Brain microvascular endothelial cell (primary cell): Measurements from ENCODE around the gene MITF.
A peak's percentile ranks its signal among the peaks of the same experiment; 100 is the strongest.

ENCODE experiments used
- DNase-seq: peaks from one replicate; pipeline ENCODE4 v3.0.0-alpha.2; 2020
- H3K27ac ChIP-seq: fragments of 250-450 bp; sonication (Bioruptor Pico); 2 replicates; pipeline ENCODE4 v1.5.1; 2020; ENCODE audit warnings: mild to moderate bottlenecking, moderate library complexity
- H3K27me3 ChIP-seq: fragments of 250-450 bp; sonication (Bioruptor Pico); replicated peaks from 2 replicates; pipeline ENCODE4 v1.5.1; 2020; ENCODE audit warnings: mild to moderate bottlenecking
- H3K36me3 ChIP-seq: fragments of 250-450 bp; sonication (Bioruptor Pico); replicated peaks from 2 replicates; pipeline ENCODE4 v1.5.1; 2020; ENCODE audit warnings: mild to moderate bottlenecking
- H3K4me3 ChIP-seq: 2 replicates; pipeline ENCODE4 v1.5.1; 2011; ENCODE audit warnings: low read depth, mild to moderate bottlenecking, control low read depth, low read length, moderate library complexity
- CTCF ChIP-seq: IDR thresholded peaks from 2 replicates; pipeline ENCODE4 v1.5.1; 2011; ENCODE audit warnings: low read depth, mild to moderate bottlenecking, moderate library complexity, low read length, control low read depth, inconsistent platforms; ENCODE audit errors: missing control alignments
- in situ Hi-C: cut with HindIII; loops from 2 replicates; pipeline ENCODE4 v1.10.0; 2017; ENCODE audit warnings: low sequenced_read_pairs, low pct_ligation_motif_present

The MITF gene

GRCh38 chr3:69823743-69824142 is 84.5 kb downstream of the MITF start:
- in situ Hi-C loops, result no loop called here
- no peak for TF ChIP-seq CTCF
- Histone ChIP-seq H3K36me3 (no peaks in the 10 kb centered on the region), H3K4me3 (no peak overlapping the region), H3K27me3 (no peaks in the 10 kb centered on the region), H3K27ac (no peak overlapping the region)
- DNase-seq, result peak; percentile 2

- no peaks in the 10 kb centered on the region for H3K27me3 ChIP-seq
- TF ChIP-seq CTCF, result no peak
- H3K4me3 ChIP-seq, result no peak overlapping the region
- in situ Hi-C loops, result no loop called here
- no peak for DNase-seq
- no peak overlapping the region for H3K27ac ChIP-seq
- no peaks in the 10 kb centered on the region for H3K36me3 ChIP-seq
Observed at GRCh38 chr3:69825446-69825845, 86.2 kb downstream of the MITF start.

- no peak overlapping the region for H3K4me3 ChIP-seq
- no peaks in the 10 kb centered on the region for H3K27me3 ChIP-seq
- no peaks in the 10 kb centered on the region for H3K36me3 ChIP-seq
- in situ Hi-C loops, result no loop called here
- TF ChIP-seq CTCF, result no peak
- no peak overlapping the region for H3K27ac ChIP-seq
- no peak for DNase-seq
Observed at GRCh38 chr3:69827127-69827526, 87.9 kb downstream of the MITF start.

GRCh38 chr3:69828817-69829216 is 89.6 kb downstream of the MITF start:
- no peak for TF ChIP-seq CTCF
- Histone ChIP-seq H3K36me3 (no peaks in the 10 kb centered on the region), H3K4me3 (no peak overlapping the region), H3K27me3 (no peaks in the 10 kb centered on the region), H3K27ac (no peak overlapping the region)
- in situ Hi-C loops, result no loop called here
- DNase-seq, result no peak

- in situ Hi-C loops, result no loop called here
Observed at GRCh38 chr3:69830147-69830546, 90.9 kb downstream of the MITF start.

More at GRCh38 chr3:69830147-69830546, 90.9 kb downstream of the MITF start:
- no peak for TF ChIP-seq CTCF
- Histone ChIP-seq H3K36me3 (no peaks in the 10 kb centered on the region), H3K27me3 (no peaks in the 10 kb centered on the region), H3K27ac (no peak overlapping the region), H3K4me3 (no peak overlapping the region)
- no peak for DNase-seq
